Measurements from ENCODE around the gene PRR20G. TPM values are rescaled to one million over a fixed set of nuclear protein-coding genes. Genes with fewer than 3 reads are reported as not detected.
"Not testable (repeated sequence)": the region's sequence is repeated elsewhere in the genome, so short reads cannot be mapped to it uniquely, and the experiment has no call there.

The PRR20G gene
- total RNA-seq, 1 experiment from 2014 or later, result not detected

- no peaks in the 10 kb centered on the region for H3K9me3 ChIP-seq (replicated peaks)
- peaks cover 5% of the 10 kb centered on the region; the same call in 1 of the 2 replicates for H3K27me3 ChIP-seq (replicated peaks)
- H3K27ac ChIP-seq, result no peak overlapping the region
- H3K4me1 ChIP-seq (replicated peaks), result no peaks in the 10 kb centered on the region
- no peaks in the 10 kb centered on the region for H3K36me3 ChIP-seq
- H3K4me3 ChIP-seq, result no peak overlapping the region
- no peak for DNase-seq (ENCODE audit: low read depth in 1 of 2, low spot score in 2 of 2)
Observed at GRCh38 chr3:127312818-127313217, 25.0 kb upstream of the PRR20G start.

GRCh38 chr3:127308821-127309220 is 21.0 kb upstream of the PRR20G start:
- not testable (repeated sequence) for H3K9me3 ChIP-seq (replicated peaks)

DNA sequence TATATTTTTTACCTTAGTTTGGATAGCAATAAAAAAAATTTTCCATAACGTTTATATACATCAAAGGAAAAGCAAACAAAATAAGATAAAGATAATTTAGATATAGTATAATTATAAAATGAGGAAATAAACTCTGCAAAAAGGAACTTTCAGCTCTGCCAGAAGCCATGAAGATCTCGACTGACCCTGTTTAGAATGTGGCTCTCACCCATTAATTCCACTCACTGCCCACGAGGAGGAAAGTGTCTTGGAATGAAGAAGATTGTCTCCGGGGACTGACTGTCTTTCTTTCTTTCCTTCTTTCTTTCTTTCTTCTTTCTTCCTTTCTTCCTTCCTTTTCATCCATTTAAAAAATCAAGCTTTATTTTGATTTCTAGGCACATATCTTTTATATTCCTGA is 20.1 kb upstream of the PRR20G start:
- no peak for DNase-seq (ENCODE audit: low read depth in 1 of 2, low spot score in 2 of 2)
- no peaks in the 10 kb centered on the region for H3K9me3 ChIP-seq (replicated peaks)
- peaks cover 8% of the 10 kb centered on the region for H3K27me3 ChIP-seq (replicated peaks)
- H3K36me3 ChIP-seq, result no peaks in the 10 kb centered on the region
- H3K4me1 ChIP-seq (replicated peaks), result no peaks in the 10 kb centered on the region
- H3K27ac ChIP-seq, result no peak overlapping the region
- no peak overlapping the region for H3K4me3 ChIP-seq

More at GRCh38 chr3:127308821-127309220, 21.0 kb upstream of the PRR20G start:
- not testable (repeated sequence) for DNase-seq (ENCODE audit: low read depth in 1 of 2, low spot score in 2 of 2); H3K4me1 ChIP-seq (replicated peaks); H3K36me3 ChIP-seq; H3K27me3 ChIP-seq (replicated peaks); H3K27ac ChIP-seq; H3K4me3 ChIP-seq

- Histone ChIP-seq H3K27me3 (replicated peaks) (peaks cover 11% of the 10 kb centered on the region), H3K4me3 (no peak overlapping the region), H3K4me1 (replicated peaks) (no peaks in the 10 kb centered on the region), H3K27ac (no peak overlapping the region), H3K36me3 (no peaks in the 10 kb centered on the region), H3K9me3 (replicated peaks) (no peaks in the 10 kb centered on the region)
- no peak for DNase-seq (ENCODE audit: low read depth in 1 of 2, low spot score in 2 of 2)
Observed at GRCh38 chr3:127307112-127307835, 19.4 kb upstream of the PRR20G start.

DNA sequence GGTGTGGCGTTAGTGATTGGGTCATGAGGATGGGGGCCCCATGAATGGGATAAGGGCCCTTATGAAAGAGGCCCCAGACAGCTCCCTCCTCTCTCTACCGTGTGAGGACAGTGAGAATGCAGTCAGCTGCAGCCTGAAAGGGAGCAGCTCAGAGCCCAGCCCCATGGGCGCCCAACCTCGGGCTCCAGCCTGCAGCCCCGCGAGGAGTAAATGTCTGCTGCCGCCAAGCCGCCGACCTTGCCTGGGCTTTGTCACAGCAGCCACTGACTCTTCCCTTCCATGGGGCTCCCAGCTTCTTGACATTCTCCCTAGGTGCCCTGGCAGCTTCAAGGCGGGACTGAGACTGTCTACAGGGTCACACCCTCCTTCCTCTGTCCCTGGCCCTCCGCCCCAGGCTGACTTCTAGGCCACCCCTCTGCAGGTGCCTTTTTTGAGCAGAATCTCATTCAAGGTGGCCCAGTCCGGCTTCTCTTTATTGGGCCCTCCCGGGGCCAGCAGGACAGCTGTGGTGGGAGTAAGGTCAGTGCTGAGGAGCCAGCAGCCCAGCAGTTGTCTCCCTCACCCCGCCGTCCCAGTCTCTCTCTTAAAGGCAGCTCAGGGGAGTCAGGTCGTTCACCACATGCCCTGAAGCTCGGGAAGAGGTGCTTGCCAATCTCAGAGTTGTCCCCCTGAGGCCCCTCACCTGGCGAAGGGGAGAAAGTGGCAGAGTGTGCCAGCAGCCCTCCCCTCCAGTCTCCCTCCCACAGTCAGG is 18.7 kb upstream of the PRR20G start:
- peaks cover 11% of the 10 kb centered on the region for H3K27me3 ChIP-seq (replicated peaks)
- H3K4me3 ChIP-seq, result no peak overlapping the region
- no peaks in the 10 kb centered on the region for H3K4me1 ChIP-seq (replicated peaks)
- no peaks in the 10 kb centered on the region for H3K9me3 ChIP-seq (replicated peaks)
- no peak overlapping the region for H3K27ac ChIP-seq
- DNase-seq (ENCODE audit: low read depth in 1 of 2, low spot score in 2 of 2), result no peak
- no peaks in the 10 kb centered on the region for H3K36me3 ChIP-seq

DNA sequence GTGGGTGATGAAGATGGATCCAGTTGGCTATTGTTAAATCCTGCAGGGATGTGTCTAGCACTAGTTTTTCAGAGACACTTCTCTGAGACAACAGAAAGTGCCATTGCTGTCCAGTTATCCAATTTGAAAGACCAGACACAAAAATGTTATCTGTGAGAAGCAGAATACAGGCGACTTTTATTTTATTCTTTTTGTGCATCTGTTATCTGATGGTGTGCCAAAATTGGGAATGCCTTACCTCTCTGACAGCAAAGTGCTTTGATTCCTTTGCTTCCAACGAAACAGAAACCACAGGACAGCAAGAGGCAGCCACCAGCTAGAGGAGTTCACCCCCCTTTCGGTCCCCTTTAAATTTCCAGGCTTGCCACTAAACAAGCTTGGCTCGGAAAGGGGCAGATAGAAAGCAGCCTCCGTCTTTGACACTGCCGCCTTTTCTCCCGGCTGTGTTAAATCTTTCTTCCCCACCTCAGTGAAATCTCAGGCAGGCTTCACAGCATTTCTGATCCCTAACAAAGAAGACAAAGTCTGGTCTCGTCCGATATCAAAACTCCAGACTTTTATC is 17.7 kb upstream of the PRR20G start:
- H3K27ac ChIP-seq, result no peak overlapping the region
- no peaks in the 10 kb centered on the region for H3K36me3 ChIP-seq
- H3K9me3 ChIP-seq (replicated peaks), result no peaks in the 10 kb centered on the region
- H3K27me3 ChIP-seq (replicated peaks), result peaks cover 11% of the 10 kb centered on the region
- H3K4me1 ChIP-seq (replicated peaks), result no peaks in the 10 kb centered on the region
- no peak overlapping the region for H3K4me3 ChIP-seq
- no peak for DNase-seq (ENCODE audit: low read depth in 1 of 2, low spot score in 2 of 2)

GRCh38 chr3:127304121-127304744 is 16.4 kb upstream of the PRR20G start:
- no peak for DNase-seq (ENCODE audit: low read depth in 1 of 2, low spot score in 2 of 2)
- no peak overlapping the region for H3K4me3 ChIP-seq
- no peaks in the 10 kb centered on the region for H3K9me3 ChIP-seq (replicated peaks)
- H3K36me3 ChIP-seq, result no peaks in the 10 kb centered on the region
- no peak overlapping the region for H3K27ac ChIP-seq
- peaks cover 14% of the 10 kb centered on the region for H3K27me3 ChIP-seq (replicated peaks)
- no peaks in the 10 kb centered on the region for H3K4me1 ChIP-seq (replicated peaks)

GRCh38 chr3:127299276-127299675 is 11.4 kb upstream of the PRR20G start:
- peaks cover 13% of the 10 kb centered on the region for H3K27me3 ChIP-seq (replicated peaks)
- H3K36me3 ChIP-seq, result no peaks in the 10 kb centered on the region
- DNase-seq (ENCODE audit: low read depth in 1 of 2, low spot score in 2 of 2), result no peak
- no peaks in the 10 kb centered on the region for H3K4me1 ChIP-seq (replicated peaks)
- H3K4me3 ChIP-seq, result no peak overlapping the region
- no peaks in the 10 kb centered on the region for H3K9me3 ChIP-seq (replicated peaks)
- H3K27ac ChIP-seq, result no peak overlapping the region

GRCh38 chr3:127296959-127297358 is 9.1 kb upstream of the PRR20G start:
- H3K27ac ChIP-seq, result no peak overlapping the region
- no peak for DNase-seq (ENCODE audit: low read depth in 1 of 2, low spot score in 2 of 2)
- no peaks in the 10 kb centered on the region for H3K4me1 ChIP-seq (replicated peaks)
- H3K36me3 ChIP-seq, result no peaks in the 10 kb centered on the region
- H3K27me3 ChIP-seq (replicated peaks), result peaks cover 8% of the 10 kb centered on the region; the same call in 1 of the 2 replicates
- H3K4me3 ChIP-seq, result no peak overlapping the region
- H3K9me3 ChIP-seq (replicated peaks), result no peaks in the 10 kb centered on the region

- H3K4me3 ChIP-seq, result no peak overlapping the region
Observed at GRCh38 chr3:127296166-127296565, 8.3 kb upstream of the PRR20G start.

DNA sequence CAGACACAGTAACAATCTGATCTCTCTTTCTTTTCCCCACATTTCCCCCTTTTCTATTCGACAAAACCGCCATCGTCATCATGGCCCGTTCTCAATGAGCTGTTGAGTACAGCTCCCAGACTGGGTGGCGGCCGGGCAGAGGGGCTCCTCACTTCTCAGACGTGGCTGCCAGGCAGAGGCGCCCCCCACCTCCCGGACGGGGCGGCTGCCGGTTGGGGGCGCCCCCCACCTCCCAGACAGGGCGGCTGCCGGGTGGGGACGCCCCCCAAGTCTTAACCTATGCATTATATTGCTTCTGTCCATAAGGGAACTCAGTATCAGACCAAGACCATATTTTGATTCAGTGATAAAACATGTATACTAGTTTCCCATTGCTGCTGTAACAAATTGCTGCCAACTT is 5.8 kb upstream of the PRR20G start:
- not testable (repeated sequence) for H3K9me3 ChIP-seq (replicated peaks); H3K4me1 ChIP-seq (replicated peaks); H3K36me3 ChIP-seq; H3K4me3 ChIP-seq; DNase-seq (ENCODE audit: low read depth in 1 of 2, low spot score in 2 of 2); H3K27ac ChIP-seq; H3K27me3 ChIP-seq (replicated peaks)

More at GRCh38 chr3:127296166-127296565, 8.3 kb upstream of the PRR20G start:
- H3K27me3 ChIP-seq (replicated peaks), result peaks cover 8% of the 10 kb centered on the region; the same call in 1 of the 2 replicates
- no peaks in the 10 kb centered on the region for H3K36me3 ChIP-seq
- no peaks in the 10 kb centered on the region for H3K4me1 ChIP-seq (replicated peaks)
- H3K27ac ChIP-seq, result no peak overlapping the region
- H3K9me3 ChIP-seq (replicated peaks), result no peaks in the 10 kb centered on the region
- DNase-seq (ENCODE audit: low read depth in 1 of 2, low spot score in 2 of 2), result no peak

DNA sequence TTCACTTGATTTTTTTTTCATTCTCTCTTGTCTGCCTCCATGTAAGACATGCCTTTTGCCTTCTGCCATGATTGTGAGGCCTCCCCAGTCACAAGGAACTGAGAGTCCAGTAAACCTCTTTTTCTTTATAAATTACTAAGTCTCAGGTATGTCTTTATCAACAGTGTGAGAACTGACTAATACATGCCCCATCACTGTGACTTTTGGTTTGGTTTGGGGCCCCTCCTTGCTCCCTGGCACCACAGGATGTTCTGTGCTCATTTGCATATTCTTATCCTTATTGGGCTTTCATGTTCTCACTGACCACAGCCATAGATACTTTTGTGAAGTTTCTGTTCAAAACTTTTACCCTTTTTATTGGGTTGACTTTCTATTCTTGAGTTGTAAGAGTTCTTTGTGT is 3.8 kb upstream of the PRR20G start:
- Histone ChIP-seq H3K36me3 (no peaks in the 10 kb centered on the region), H3K27ac (no peak overlapping the region), H3K27me3 (replicated peaks) (peaks cover 5% of the 10 kb centered on the region; the same call in 1 of the 2 replicates), H3K4me3 (no peak overlapping the region), H3K9me3 (replicated peaks) (no peaks in the 10 kb centered on the region), H3K4me1 (replicated peaks) (no peaks in the 10 kb centered on the region)
- DNase-seq (ENCODE audit: low read depth in 1 of 2, low spot score in 2 of 2), result no peak

DNA sequence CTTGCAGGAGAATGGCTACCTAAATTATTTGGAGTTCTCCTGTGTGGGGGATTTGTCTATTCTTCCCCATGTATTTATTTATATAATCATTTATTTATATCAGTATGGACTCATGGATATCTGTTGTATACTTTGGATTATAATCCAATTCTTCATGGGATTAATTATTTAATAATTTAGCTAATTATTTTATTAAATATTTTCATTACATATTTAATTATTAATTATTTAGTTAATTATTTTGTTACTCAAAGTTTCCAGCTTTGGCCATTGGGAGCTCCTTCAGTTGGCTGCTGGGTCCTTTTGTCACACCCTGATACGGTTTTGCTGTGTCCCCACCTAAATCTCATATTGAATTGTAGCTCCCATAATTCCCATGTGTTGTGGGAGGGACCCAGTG is 3.3 kb upstream of the PRR20G start:
- Histone ChIP-seq H3K4me1 (replicated peaks) (no peaks in the 10 kb centered on the region), H3K4me3 (no peak overlapping the region), H3K27ac (no peak overlapping the region), H3K36me3 (no peaks in the 10 kb centered on the region), H3K9me3 (replicated peaks) (no peaks in the 10 kb centered on the region), H3K27me3 (replicated peaks) (peaks cover 3% of the 10 kb centered on the region; the same call in 1 of the 2 replicates)
- DNase-seq (ENCODE audit: low read depth in 1 of 2, low spot score in 2 of 2), result no peak

Data from SJSA1 (cell line).